Measurements from ENCODE around the gene POR.

- TF ChIP-seq RARB (CRISPR knock-in tag; IDR thresholded peaks at IDR 0.05) = no peak
- TF ChIP-seq POU6F1 (CRISPR knock-in tag; IDR thresholded peaks at IDR 0.05; ENCODE audit: borderline replicate concordance, low read depth) = no peak
- TF ChIP-seq ZFP30 (CRISPR knock-in tag; IDR thresholded peaks at IDR 0.05) = no peak
- TF ChIP-seq TOX (CRISPR knock-in tag; IDR thresholded peaks at IDR 0.05; ENCODE audit: borderline replicate concordance) = no peak
- no peak for TF ChIP-seq BACH2 (CRISPR knock-in tag; IDR thresholded peaks at IDR 0.05; ENCODE audit: borderline replicate concordance)
- TF ChIP-seq, protein P1, sequence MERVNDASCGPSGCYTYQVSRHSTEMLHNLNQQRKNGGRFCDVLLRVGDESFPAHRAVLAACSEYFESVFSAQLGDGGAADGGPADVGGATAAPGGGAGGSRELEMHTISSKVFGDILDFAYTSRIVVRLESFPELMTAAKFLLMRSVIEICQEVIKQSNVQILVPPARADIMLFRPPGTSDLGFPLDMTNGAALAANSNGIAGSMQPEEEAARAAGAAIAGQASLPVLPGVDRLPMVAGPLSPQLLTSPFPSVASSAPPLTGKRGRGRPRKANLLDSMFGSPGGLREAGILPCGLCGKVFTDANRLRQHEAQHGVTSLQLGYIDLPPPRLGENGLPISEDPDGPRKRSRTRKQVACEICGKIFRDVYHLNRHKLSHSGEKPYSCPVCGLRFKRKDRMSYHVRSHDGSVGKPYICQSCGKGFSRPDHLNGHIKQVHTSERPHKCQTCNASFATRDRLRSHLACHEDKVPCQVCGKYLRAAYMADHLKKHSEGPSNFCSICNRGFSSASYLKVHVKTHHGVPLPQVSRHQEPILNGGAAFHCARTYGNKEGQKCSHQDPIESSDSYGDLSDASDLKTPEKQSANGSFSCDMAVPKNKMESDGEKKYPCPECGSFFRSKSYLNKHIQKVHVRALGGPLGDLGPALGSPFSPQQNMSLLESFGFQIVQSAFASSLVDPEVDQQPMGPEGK (CRISPR knock-in tag; IDR thresholded peaks at IDR 0.05; ENCODE audit: borderline replicate concordance) = no peak
- TF ChIP-seq, protein P2, sequence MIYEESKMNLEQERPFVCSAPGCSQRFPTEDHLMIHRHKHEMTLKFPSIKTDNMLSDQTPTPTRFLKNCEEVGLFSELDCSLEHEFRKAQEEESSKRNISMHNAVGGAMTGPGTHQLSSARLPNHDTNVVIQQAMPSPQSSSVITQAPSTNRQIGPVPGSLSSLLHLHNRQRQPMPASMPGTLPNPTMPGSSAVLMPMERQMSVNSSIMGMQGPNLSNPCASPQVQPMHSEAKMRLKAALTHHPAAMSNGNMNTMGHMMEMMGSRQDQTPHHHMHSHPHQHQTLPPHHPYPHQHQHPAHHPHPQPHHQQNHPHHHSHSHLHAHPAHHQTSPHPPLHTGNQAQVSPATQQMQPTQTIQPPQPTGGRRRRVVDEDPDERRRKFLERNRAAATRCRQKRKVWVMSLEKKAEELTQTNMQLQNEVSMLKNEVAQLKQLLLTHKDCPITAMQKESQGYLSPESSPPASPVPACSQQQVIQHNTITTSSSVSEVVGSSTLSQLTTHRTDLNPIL (CRISPR knock-in tag; IDR thresholded peaks at IDR 0.05; ENCODE audit: low read depth) = no peak
Observed at GRCh38 chr7:75896803-75897327, 18.1 kb upstream of the POR start.
